ENCODE results near the gene ZNF26.
A peak's percentile ranks its signal among the peaks of the same experiment; 100 is the strongest.

Gene ZNF26

DNA sequence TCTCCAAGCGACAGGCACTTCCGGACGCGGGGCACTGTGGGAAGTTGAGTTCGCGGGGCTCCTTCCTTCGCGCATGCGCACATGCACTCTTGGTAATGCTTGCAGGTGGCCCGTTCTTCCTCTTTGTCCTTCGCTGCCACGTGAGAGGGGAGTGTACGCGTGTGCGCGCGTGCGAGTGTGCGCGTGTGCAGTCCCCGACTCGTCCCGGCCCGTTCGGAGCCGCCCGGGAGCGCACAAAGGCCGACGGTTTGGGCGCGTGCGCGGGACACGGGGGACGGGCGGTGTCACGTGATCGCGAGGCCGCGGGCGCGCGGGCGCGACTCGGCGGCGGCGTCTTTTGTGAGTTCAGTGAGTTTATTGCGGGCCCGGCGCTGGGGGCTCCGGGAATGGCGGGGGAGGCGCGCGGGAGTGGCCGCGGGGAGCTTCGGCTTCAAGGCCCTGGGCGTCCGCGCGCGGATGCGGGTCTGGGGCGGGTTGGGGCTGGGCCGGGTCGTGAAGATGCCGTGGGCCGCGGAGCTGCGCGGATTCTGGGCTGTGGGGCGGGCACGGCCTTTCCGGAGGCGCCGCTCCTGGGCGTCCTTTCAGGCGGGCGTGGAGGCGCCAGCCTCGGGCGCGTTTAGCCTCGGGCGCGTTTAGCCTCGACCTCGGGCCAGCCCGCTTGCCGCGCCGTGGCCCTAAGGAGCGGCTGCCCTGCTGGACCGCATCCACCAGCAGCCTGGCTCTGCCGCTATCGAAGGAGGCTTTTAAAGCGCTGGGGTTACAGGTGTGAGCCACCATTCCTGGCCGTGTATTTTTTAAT lies 51.2 kb downstream of the ZNF26 start, which contains the start of gene ZNF84:
Gene ZNF84, plus strand, starts transcription at position 303 of the 799 bp plus-strand sequence. CDS start 3,959 bp downstream, outside the sequence.
- peak; percentile 94 for DNase-seq
- no peaks in the 10 kb centered on the region for H3K9me2 ChIP-seq (replicated peaks; ENCODE audit: insufficient read depth, low read length)
- peak within 1 kb of the TSS; percentile 38; the same call in 1 of the 2 replicates for H3K9ac ChIP-seq (ENCODE audit: low read length)
- peak within 1 kb of the TSS; percentile 60 for H3K4me3 ChIP-seq (ENCODE audit: low read length)
- H3K4me1 ChIP-seq (ENCODE audit: low read length): no peaks in the 10 kb centered on the region
- H2AFZ ChIP-seq (ENCODE audit: low read length): peak within 1 kb of the TSS; percentile 42; the same call in 1 of the 2 replicates
- no peaks in the 10 kb centered on the region for H3K27me3 ChIP-seq (replicated peaks; ENCODE audit: insufficient read depth, low read length)
- H3K27ac ChIP-seq (ENCODE audit: low read length): peak within 1 kb of the TSS; percentile 76
- peak within 1 kb of the TSS; percentile 39; the same call in 1 of the 2 replicates for H3K4me2 ChIP-seq (ENCODE audit: low read depth, low read length)
- TF ChIP-seq EZH2phosphoT487 (IDR thresholded peaks at IDR 0.05; ENCODE audit: low read length): no peak
- TF ChIP-seq EZH2 (optimal IDR thresholded peaks at IDR 0.05; ENCODE audit: low read depth, low read length): no peak
- no peaks in the 10 kb centered on the region for H3K79me2 ChIP-seq (ENCODE audit: low read length)
- no peaks in the 10 kb centered on the region for H3K9me3 ChIP-seq (replicated peaks; ENCODE audit: insufficient read depth, low read length)
- H4K20me1 ChIP-seq (ENCODE audit: insufficient read depth, low read length): no peaks in the 10 kb centered on the region
- no peaks in the 10 kb centered on the region for H3K36me3 ChIP-seq (replicated peaks; ENCODE audit: insufficient read depth, low read length)
- peaks cover 4% of the 10 kb centered on the region; the same call in 1 of the 2 replicates for H3F3A ChIP-seq (ENCODE audit: insufficient read depth, low read length)

DNA sequence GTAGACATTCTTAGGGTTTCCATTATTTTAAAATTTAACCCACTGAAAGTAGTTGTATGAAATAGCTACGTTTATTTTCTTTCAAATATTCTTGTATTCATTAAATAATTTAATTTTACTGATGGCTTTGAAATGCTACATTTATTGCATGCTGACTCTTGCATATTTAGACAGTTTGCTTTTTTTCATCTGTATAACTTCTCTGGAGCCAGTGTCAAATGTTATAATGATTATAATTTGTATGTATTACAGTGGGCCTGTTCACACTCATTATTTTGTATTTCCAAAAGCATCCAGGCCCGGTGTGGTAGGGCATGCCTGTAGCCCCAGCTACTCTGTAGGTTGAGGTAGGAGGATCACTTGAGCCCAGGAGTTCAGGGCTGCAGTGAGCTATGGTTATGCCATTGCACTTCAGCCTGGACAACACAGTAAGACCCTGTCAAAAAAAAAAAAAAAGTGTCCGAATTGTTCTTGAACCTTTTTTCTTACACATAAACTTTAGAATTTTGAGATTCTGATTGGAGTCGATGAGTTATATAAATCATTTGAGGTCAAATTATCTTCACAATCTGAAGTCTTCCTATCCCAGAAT lies 52.0 kb downstream of the ZNF26 start:
- TF ChIP-seq EZH2 (optimal IDR thresholded peaks at IDR 0.05; ENCODE audit: low read depth, low read length) (no peak), EZH2phosphoT487 (IDR thresholded peaks at IDR 0.05; ENCODE audit: low read length) (no peak)
- TF ChIP-seq, protein P1, sequence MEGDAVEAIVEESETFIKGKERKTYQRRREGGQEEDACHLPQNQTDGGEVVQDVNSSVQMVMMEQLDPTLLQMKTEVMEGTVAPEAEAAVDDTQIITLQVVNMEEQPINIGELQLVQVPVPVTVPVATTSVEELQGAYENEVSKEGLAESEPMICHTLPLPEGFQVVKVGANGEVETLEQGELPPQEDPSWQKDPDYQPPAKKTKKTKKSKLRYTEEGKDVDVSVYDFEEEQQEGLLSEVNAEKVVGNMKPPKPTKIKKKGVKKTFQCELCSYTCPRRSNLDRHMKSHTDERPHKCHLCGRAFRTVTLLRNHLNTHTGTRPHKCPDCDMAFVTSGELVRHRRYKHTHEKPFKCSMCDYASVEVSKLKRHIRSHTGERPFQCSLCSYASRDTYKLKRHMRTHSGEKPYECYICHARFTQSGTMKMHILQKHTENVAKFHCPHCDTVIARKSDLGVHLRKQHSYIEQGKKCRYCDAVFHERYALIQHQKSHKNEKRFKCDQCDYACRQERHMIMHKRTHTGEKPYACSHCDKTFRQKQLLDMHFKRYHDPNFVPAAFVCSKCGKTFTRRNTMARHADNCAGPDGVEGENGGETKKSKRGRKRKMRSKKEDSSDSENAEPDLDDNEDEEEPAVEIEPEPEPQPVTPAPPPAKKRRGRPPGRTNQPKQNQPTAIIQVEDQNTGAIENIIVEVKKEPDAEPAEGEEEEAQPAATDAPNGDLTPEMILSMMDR (IDR thresholded peaks at IDR 0.05; ENCODE audit: low read length): no peak
- Histone ChIP-seq H3K4me3 (ENCODE audit: low read length) (peak overlapping the region; percentile 60), H3K27me3 (replicated peaks; ENCODE audit: insufficient read depth, low read length) (no peaks in the 10 kb centered on the region), H4K20me1 (ENCODE audit: insufficient read depth, low read length) (no peaks in the 10 kb centered on the region), H2AFZ (ENCODE audit: low read length) (no peak overlapping the region), H3K27ac (ENCODE audit: low read length) (peak overlapping the region; percentile 76; the same call in 1 of the 2 replicates), H3K9me2 (replicated peaks; ENCODE audit: insufficient read depth, low read length) (no peaks in the 10 kb centered on the region), H3K4me2 (ENCODE audit: low read depth, low read length) (peak overlapping the region; percentile 39; the same call in 1 of the 2 replicates), H3F3A (ENCODE audit: insufficient read depth, low read length) (peaks cover 4% of the 10 kb centered on the region; the same call in 1 of the 2 replicates), H3K36me3 (replicated peaks; ENCODE audit: insufficient read depth, low read length) (no peaks in the 10 kb centered on the region), H3K9me3 (replicated peaks; ENCODE audit: insufficient read depth, low read length) (no peaks in the 10 kb centered on the region), H3K79me2 (ENCODE audit: low read length) (no peaks in the 10 kb centered on the region), H3K9ac (ENCODE audit: low read length) (no peak overlapping the region), H3K4me1 (ENCODE audit: low read length) (no peaks in the 10 kb centered on the region)
- no peak for DNase-seq

DNA sequence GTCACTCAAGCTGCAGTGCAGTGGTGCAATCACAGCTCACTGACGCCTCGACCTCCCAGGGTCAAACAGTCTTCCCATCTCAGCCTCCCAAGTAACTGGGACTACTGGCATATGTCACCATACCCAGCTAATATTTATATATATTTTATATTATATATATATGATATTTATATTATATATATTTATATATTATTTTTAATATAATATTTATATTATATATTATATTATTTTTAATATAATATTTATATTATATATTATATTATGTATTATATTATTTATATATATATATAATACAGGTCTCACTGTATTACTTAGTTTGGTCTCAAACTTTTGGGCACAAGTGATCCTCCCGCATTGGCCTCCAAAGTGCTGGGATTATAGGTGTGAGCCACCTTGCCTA lies 60.5 kb downstream of the ZNF26 start:
- H2AFZ ChIP-seq (ENCODE audit: low read length): no peak overlapping the region
- no peaks in the 10 kb centered on the region for H3K27me3 ChIP-seq (replicated peaks; ENCODE audit: insufficient read depth, low read length)
- H3K4me2 ChIP-seq (ENCODE audit: low read depth, low read length): no peak overlapping the region
- peaks cover 9% of the 10 kb centered on the region; the same call in 1 of the 2 replicates for H3K36me3 ChIP-seq (replicated peaks; ENCODE audit: insufficient read depth, low read length)
- H3K27ac ChIP-seq (ENCODE audit: low read length): no peak overlapping the region
- no peaks in the 10 kb centered on the region for H4K20me1 ChIP-seq (ENCODE audit: insufficient read depth, low read length)
- no peaks in the 10 kb centered on the region for H3K4me1 ChIP-seq (ENCODE audit: low read length)
- TF ChIP-seq EZH2phosphoT487 (IDR thresholded peaks at IDR 0.05; ENCODE audit: low read length) (no peak), EZH2 (optimal IDR thresholded peaks at IDR 0.05; ENCODE audit: low read depth, low read length) (no peak)
- TF ChIP-seq, protein P1 (IDR thresholded peaks at IDR 0.05; ENCODE audit: low read length): no peak
- no peaks in the 10 kb centered on the region for H3F3A ChIP-seq (ENCODE audit: insufficient read depth, low read length)
- no peaks in the 10 kb centered on the region for H3K9me3 ChIP-seq (replicated peaks; ENCODE audit: insufficient read depth, low read length)
- DNase-seq: no peak
- no peaks in the 10 kb centered on the region for H3K79me2 ChIP-seq (ENCODE audit: low read length)
- H3K9ac ChIP-seq (ENCODE audit: low read length): no peak overlapping the region
- no peaks in the 10 kb centered on the region for H3K9me2 ChIP-seq (replicated peaks; ENCODE audit: insufficient read depth, low read length)
- no peak overlapping the region for H3K4me3 ChIP-seq (ENCODE audit: low read length)
